GM18505 (cell line): ENCODE data around the gene TPBGL.

Experiments used
- ATAC-seq: cut with Tn5 transposase; IDR thresholded peaks from one replicate; pipeline ENCODE4 v1.9.1; 2021; ENCODE audit not compliant: unreplicated experiment
- POLR2A ChIP-seq: IDR thresholded peaks from 4 replicates; pipeline ENCODE4 v1.6.1; 2011; ENCODE audit warnings: borderline replicate concordance; ENCODE audit not compliant: insufficient read depth, insufficient read length; ENCODE audit errors: extremely low read depth

Gene TPBGL

GRCh38 chr11:75201771-75202170 is 38.8 kb upstream of the TPBGL start:
- no peak for TF ChIP-seq POLR2A

GRCh38 chr11:75202195-75202594 is 38.4 kb upstream of the TPBGL start:
- TF ChIP-seq POLR2A, result no peak
- ATAC-seq, result no peak

More at GRCh38 chr11:75201771-75202170, 38.8 kb upstream of the TPBGL start:
- no peak for ATAC-seq

DNA sequence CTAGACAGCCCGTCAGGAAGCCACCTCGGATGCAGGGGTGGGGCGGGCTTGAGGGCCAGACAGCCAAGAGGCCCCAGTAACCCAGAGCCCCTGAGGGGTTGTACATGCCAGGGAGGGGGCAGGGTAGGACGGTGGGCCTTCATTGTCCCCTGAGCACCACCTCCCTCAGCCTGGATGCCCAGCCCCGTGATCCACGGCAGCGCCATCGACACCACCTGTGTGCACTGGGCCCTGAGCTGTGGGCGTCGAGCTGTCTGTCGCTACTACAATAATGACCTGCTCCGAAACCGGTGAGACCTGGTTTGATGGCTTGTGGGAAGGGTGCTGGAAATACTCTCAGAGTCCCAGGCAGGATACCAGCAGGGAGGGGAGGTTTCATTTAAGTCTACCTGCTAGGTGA is 37.4 kb upstream of the TPBGL start:
- TF ChIP-seq POLR2A, result no peak
- ATAC-seq, result no peak

GRCh38 chr11:75203641-75204011 is 36.9 kb upstream of the TPBGL start:
- TF ChIP-seq POLR2A, result no peak
- no peak for ATAC-seq

- TF ChIP-seq POLR2A, result no peak
- ATAC-seq, result no peak
Measured at GRCh38 chr11:75204012-75204674, 36.4 kb upstream of the TPBGL start.

GRCh38 chr11:75204685-75205563 is 35.6 kb upstream of the TPBGL start:
- peak; percentile 65 for ATAC-seq

DNA sequence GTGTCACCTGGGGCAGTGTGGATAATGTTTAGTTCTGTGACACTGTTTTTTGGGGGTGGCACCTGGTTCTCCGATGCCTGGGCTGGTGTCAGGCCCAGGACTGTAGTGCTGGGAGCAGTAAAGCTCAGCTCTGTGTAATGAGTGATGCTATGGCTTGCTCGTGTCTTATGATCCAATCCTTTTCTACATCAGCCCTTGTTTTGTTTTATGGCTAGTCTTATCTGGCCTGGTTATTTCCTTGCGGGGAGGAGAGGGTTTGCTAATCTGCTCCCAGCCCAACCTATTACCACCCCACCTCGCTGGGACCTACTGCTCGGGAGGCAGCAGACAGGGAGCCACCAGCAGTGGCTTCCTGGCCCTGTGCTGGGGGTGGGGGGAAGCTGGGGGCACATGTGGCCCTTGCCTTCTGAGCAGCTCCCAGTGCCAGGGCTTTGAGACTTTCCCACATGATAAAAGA is 35.0 kb upstream of the TPBGL start:
- no peak for TF ChIP-seq POLR2A
- no peak for ATAC-seq

More at GRCh38 chr11:75204685-75205563, 35.6 kb upstream of the TPBGL start:
- no peak for TF ChIP-seq POLR2A

- ATAC-seq, result no peak
- TF ChIP-seq POLR2A, result no peak
Measured at GRCh38 chr11:75208446-75208845, 32.1 kb upstream of the TPBGL start.

- no peak for ATAC-seq
- TF ChIP-seq POLR2A, result no peak
Measured at GRCh38 chr11:75212411-75212810, 28.2 kb upstream of the TPBGL start.

DNA sequence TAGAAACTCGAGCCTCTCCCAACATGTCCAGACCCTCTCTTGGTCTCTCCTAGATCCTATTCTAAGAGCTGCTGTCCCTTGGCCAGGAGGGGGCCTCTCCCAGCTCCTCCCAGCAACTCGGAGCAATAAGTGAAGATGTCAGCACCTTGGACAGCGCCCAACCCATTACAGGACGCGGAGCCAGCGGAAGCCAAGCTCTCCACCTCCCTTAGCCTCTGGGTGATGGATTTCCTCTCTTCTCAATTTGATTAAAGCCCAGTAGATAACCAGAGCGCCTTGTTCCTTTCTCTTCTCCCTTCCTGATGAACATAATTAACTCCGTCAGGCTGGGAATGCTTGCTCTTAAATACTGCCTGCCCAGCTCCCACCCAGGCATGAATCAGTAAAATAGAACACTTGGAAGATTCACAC is 26.2 kb upstream of the TPBGL start:
- TF ChIP-seq POLR2A, result no peak
- no peak for ATAC-seq

DNA sequence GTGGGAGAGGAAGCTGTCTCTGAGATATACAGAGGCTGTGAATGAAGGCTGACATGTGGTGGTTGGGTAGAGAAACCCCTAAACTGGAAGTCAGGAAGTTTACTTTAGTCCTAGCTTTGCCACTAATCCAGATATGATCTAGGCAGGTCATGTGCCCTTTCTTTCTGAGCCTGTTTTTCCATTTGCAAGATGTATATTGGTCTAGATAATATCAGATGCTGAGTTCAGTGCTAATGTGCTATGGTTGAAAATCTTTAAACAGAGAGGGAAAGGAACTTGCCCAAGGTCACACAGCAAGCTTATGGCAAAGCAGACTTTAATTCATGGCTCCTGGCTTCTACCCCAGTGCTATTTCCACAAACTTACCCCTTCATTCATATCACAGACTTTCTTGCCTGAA is 25.7 kb upstream of the TPBGL start:
- no peak for TF ChIP-seq POLR2A
- ATAC-seq, result no peak

DNA sequence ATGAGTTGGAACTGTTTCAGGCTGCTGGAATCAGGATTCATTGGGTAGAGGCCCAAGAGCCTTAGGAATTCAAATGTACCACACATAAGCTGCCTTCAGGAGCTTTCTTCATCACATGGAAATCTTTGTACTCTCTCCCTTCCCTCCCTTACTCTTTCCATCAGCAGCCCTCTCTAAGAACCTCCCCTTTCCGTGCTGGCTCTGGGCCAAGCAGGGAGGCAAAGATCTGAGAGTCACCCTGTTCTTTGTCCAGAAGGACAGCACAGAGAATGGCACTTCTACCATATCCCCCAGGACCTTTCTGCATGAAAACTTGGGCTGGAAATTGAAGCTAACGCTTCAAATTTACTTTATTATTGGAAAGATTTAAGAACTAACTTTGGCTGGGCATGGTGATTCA is 20.7 kb upstream of the TPBGL start:
- no peak for TF ChIP-seq POLR2A
- no peak for ATAC-seq

DNA sequence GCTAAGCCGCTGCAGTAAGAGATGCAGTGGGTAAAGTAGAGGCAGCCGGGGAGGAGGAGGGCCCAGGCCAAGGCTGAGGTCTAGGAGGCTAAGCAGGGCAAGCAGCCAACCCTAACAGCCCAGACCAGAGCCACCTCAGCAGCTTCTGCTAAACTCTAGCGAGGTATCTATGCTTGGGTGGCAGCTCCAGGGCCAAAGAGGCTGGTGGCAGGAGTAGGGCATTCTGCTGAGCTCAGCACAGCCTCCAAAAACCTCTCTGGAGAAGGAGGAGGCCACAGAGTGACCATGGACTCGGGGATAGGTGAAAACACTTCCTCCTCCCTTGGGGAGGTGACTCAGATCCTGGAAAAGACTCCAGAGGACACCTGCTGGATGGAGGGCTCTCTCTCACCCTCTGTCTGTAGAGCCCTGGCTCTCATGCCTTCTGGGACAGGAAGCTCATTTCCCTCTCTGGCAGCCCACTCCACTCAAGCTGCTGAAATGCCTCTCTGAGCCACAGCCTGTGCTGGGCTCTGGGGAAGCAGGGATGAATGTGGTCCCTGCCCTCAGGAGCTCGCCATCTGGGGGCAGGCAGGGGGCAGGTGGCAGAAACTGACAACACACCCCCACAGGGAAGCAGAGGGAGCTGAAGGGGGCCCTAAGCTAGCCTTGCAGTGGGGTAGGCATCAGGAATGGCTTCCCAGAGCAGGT is 16.5 kb upstream of the TPBGL start:
- no peak for ATAC-seq
- no peak for TF ChIP-seq POLR2A
